ENCODE data around the gene EIF2S3B.

Gene EIF2S3B

DNA sequence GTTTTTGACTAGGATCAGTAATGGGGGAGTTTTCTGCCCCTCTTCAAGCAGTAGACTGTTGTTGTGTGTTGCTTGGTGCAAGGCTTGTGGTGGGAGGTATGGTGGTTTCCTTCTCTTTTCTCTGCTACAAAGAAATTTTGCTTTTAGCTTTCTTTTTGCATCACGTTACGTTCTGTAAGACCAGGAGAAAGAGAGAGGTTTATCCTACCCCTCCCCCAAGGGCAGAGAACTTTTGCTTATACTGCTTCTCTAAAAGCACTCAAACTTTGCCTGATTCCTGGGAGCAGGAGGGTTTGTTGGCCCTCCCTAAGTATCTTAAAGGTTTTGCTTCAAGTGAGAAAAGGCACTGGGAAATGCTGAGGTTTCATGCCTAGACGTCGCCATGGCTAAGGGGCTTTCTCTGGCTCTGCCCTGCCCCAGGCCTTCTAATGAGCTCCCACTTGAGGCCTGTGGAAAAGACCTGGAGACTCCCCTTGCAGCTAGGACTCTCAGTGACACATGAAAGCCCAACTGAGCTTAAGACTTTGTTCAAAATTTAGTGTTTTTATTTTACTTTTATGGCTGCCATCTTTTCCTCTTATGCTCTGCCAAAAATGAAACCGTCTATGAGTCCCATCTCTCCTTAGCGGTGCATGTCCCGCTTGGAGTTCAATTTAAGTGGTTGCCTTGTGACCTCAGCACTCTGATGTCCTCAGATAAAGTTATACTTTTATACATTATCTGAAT, 49.2 kb downstream of the EIF2S3B start:
- no peak for DNase-seq

DNA sequence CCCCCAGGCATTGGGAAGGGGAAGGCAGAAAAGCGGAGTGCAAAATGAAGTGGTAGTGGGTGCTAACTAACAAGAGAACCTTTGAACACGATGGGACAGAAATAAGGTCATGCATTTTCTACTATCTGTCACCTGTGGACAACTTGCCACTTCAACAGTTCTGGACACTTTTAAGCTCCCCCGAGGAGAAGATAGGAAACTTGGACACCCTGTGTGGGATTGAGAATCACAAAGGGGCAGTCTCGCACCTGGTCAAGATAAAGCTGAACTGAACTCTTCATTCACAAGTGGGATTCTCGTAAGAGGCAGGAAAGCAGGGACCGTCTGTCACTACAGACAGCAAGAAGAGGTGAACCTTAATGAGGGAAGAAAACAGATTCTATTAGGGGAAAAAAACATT, 51.6 kb downstream of the EIF2S3B start:
- no peak for DNase-seq

DNA sequence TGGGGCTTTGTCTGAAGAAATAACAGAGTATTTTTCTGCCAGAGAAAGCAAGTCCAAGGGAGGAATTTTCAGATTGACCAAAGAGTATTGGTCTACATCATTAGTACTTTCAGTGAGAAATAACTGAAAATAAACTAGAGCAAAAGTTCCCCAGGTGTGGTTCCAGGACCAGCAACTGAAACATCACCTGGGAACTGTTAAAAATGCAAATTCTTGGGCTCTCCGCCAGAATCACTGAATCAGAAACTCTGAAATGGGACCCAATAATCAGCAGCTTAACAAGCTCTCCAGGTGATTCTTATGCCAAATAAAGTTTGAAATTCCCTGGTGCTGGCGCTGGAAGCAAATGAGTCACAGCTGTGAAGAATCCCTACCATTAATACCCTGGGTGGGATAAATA, 52.1 kb downstream of the EIF2S3B start:
- DNase-seq = no peak
